Heart left ventricle (tissue), 16 donors: ENCODE results near the gene TAPT1. TPM values are rescaled to one million over a fixed set of nuclear protein-coding genes. Genes with fewer than 3 reads are reported as not detected.

Experiments used
- ATAC-seq, 4 donors: fragments of 200-7000 bp; cut with Tn5 transposase; one replicate each; pipeline ENCODE4 v1.9.1; 2020 to 2022; ENCODE audit warnings: moderate library complexity in 4 of 4, mild to moderate bottlenecking in 3 of 4, moderate number of reproducible peaks in 1 of 4
- DNase-seq, 5 donors: peaks; one replicate each; pipeline ENCODE4 v3.0.0-alpha.2; 2020
- H3K27ac ChIP-seq, 12 donors: fragments of 200-600 bp; sonication (generic) in 4 of 12; one replicate each; pipeline versions ENCODE4 v1.5.0 to v1.8.0; 2016 to 2022; ENCODE audit warnings: mild to moderate bottlenecking in 2 of 12
- H3K27me3 ChIP-seq, 9 donors: fragments of 200-600 bp; sonication (generic) in 2 of 9; one replicate each; pipeline versions ENCODE4 v1.5.1 to v1.8.0; 2016 to 2022; ENCODE audit warnings: mild to moderate bottlenecking in 3 of 9
- H3K36me3 ChIP-seq, 9 donors: fragments of 200-600 bp; sonication (generic) in 2 of 9; one replicate each; pipeline versions ENCODE4 v1.5.0 to v1.8.0; 2018 to 2022; ENCODE audit warnings: mild to moderate bottlenecking in 2 of 9
- H3K4me1 ChIP-seq, 12 donors: fragments of 200-600 bp; sonication (generic) in 4 of 12; one replicate each; pipeline versions ENCODE4 v1.5.0 to v1.8.0; 2016 to 2022; ENCODE audit warnings: mild to moderate bottlenecking in 3 of 12
- H3K4me3 ChIP-seq, 12 donors: fragments of 200-600 bp; sonication (generic) in 4 of 12; one replicate each; pipeline versions ENCODE4 v1.5.0 to v1.8.0; 2017 to 2022; ENCODE audit warnings: mild to moderate bottlenecking in 9 of 12, moderate library complexity in 4 of 12
- H3K9me3 ChIP-seq, 12 donors: fragments of 200-600 bp; sonication (generic) in 4 of 12; one replicate each; pipeline versions ENCODE4 v1.5.0 to v1.8.0; 2016 to 2022; ENCODE audit warnings: mild to moderate bottlenecking in 1 of 12
- POLR2A ChIP-seq, 2 donors: fragments of 450-650 bp; IDR thresholded peaks; one replicate each; pipeline ENCODE4 v1.6.1; 2017; ENCODE audit warnings: antibody characterized with exemption in 2 of 2, mild to moderate bottlenecking in 2 of 2, moderate library complexity in 2 of 2
- WGBS, 4 donors: extraction: QIAGEN DNeasy Blood & Tissue Kit in 2 of 4; methylation state at CpG; one replicate each; pipeline versions ENCODE4 v1.1.5 to v1.1.7; 2013 to 2018; 5-methylcytosine and 5-hydroxymethylcytosine counted together
- intact Hi-C, 10 donors: fragments of 100-400 bp; cut with DNase I; formaldehyde crosslinking; loops; one replicate each; pipeline versions ENCODE4 v1.11.1 to v1.14.2; 2022
- polyA plus RNA-seq, 2 donors: library from polyadenylated mRNA; stranded (reverse); fragments of 200-250 nt; gene quantifications; one replicate each; pipeline ENCODE4 v1.2.3, GENCODE V29; 2013
- total RNA-seq, 9 donors: library from RNA; depleted of rRNA in 2 of 9; stranded (reverse); fragments of >200 nt in 2 of 9; fragmentation: NEBNext Ultra II Directional in 3 of 9; extraction: Animal tissue kit (Norgen Biotek cat#: 25700) in 3 of 9; gene quantifications; one replicate each; pipeline versions ENCODE4 v1.1.0 to v1.2.4, GENCODE V29; 2016 to 2023
- TF ChIP-seq, protein P1 (sequence below), 12 donors: fragments of 200-600 bp; sonication (generic) in 4 of 12; IDR thresholded peaks; one replicate each; pipeline versions ENCODE4 v1.5.0 to v1.8.0; 2018 to 2022; ENCODE audit warnings: antibody characterized with exemption in 12 of 12, mild to moderate bottlenecking in 5 of 12
- donor health status: ischemic (EF 13 %, LVEDD 7.1; RV severe dilation, severe dysfunction).
- donor health status: healthy with polysubstance abuse.
- donor health status: DM: no; HTN: yes; CAD: no.
- donor health status: DM: no; HTN: no; CAD: no.
- donor health status: ischemic (EF 25% LVEDD 6.9; RV normal size, moderate dysfunction).
- donor health status: ischemic (EF 25% LVEDD 5.7; RV mildly dilated, moderate dysfunction).
- donor health status: healthy.
- donor health status: DM: yes; HTN: yes; CAD: no.
- donor health status: ischemic (EF 35%, LVEDD 5.7; RV mildly dilated, moderate dysfunction).
- donor health status: nonischemic (EF 11% LVEDD 7.7; RV severe dilation, severe dysfunction).
- donor health status: DM: yes; HTN: yes; CAD: no.
- donor health status: PGD.
- donor health status: ischemic (EF 29% LVEDD 5.4; RV normal size, mild dysfunction).
- donor health status: nonischemic (EF 23%, LVEDD 6.1; RV moderate dilation, normal function).

Gene TAPT1
- total and polyA plus RNA-seq, 11 donors = 12.3 to 53.4 (median 34.9) TPM

DNA sequence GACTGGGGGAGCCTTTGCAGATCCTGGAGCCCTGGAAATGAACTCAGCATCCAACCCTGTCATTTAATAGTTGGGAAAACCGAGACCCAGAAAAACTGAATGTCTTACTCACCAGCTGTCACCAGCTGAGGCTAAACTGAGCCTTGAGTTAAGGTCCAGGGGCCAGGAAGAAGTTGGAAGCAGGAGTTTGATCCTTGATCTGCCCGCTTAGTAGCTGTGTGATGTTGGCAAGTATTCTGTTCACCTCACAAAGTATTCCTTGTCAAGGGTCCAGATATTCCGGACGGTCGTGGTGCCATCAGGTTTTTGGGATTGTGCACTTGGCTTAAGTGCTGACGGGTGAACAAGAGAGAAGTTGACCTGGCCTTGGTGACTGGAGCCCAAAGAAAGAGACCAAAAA lies 111.7 kb downstream of the TAPT1 start:
- H3K27me3 ChIP-seq = no peaks in the 10 kb centered on the region
- no peak overlapping the region for H3K27ac ChIP-seq
- DNase-seq (no peak), ATAC-seq (no peak)
- TF ChIP-seq, protein P1, sequence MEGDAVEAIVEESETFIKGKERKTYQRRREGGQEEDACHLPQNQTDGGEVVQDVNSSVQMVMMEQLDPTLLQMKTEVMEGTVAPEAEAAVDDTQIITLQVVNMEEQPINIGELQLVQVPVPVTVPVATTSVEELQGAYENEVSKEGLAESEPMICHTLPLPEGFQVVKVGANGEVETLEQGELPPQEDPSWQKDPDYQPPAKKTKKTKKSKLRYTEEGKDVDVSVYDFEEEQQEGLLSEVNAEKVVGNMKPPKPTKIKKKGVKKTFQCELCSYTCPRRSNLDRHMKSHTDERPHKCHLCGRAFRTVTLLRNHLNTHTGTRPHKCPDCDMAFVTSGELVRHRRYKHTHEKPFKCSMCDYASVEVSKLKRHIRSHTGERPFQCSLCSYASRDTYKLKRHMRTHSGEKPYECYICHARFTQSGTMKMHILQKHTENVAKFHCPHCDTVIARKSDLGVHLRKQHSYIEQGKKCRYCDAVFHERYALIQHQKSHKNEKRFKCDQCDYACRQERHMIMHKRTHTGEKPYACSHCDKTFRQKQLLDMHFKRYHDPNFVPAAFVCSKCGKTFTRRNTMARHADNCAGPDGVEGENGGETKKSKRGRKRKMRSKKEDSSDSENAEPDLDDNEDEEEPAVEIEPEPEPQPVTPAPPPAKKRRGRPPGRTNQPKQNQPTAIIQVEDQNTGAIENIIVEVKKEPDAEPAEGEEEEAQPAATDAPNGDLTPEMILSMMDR (IDR thresholded peaks at IDR 0.05) = no peak
- no peak for TF ChIP-seq POLR2A (IDR thresholded peaks at IDR 0.05)
- 75 to 85% (median 83%) methylated on average over 6 of the region's 6 CpGs for WGBS, 4 donors
- intact Hi-C loops = no loop called here
- no peaks in the 10 kb centered on the region for H3K9me3 ChIP-seq
- H3K4me1 ChIP-seq = peaks cover 0 to 30% (median 10%) of the 10 kb centered on the region in 12 donors
- H3K36me3 ChIP-seq = no peaks in the 10 kb centered on the region
- H3K4me3 ChIP-seq = no peak overlapping the region

DNA sequence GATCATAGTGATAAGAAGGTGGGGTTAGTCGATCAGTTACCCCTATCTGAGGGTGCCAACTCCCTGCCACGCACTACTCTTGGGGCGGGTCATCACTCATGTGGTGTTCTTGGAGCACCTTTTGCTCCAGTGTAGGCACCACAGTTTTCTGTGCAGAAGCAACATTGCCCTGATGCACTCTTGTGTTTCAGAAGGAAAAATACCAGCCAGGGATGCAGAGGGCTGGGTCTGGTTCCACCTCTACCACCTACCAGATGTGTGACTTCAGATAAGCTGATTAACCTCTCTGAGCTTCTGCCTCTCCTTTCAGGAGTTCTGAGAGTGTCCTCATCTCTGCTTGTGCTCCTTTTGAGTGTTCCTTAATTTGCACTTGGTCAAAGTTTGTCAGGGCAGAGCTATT lies 112.5 kb downstream of the TAPT1 start:
- Histone ChIP-seq H3K9me3 (no peaks in the 10 kb centered on the region), H3K4me3 (no peak overlapping the region), H3K36me3 (no peaks in the 10 kb centered on the region), H3K4me1 (peaks cover 0 to 30% (median 10%) of the 10 kb centered on the region in 12 donors), H3K27ac (no peak overlapping the region), H3K27me3 (no peaks in the 10 kb centered on the region)
- intact Hi-C loops = no loop called here
- DNase-seq (no peak), ATAC-seq (no peak)
- no peak for TF ChIP-seq POLR2A (IDR thresholded peaks at IDR 0.05)
- TF ChIP-seq, protein P1 (IDR thresholded peaks at IDR 0.05) = no peak
- WGBS, 4 donors = 85 to 96% (median 89%) methylated on average over 3 of the region's 3 CpGs

DNA sequence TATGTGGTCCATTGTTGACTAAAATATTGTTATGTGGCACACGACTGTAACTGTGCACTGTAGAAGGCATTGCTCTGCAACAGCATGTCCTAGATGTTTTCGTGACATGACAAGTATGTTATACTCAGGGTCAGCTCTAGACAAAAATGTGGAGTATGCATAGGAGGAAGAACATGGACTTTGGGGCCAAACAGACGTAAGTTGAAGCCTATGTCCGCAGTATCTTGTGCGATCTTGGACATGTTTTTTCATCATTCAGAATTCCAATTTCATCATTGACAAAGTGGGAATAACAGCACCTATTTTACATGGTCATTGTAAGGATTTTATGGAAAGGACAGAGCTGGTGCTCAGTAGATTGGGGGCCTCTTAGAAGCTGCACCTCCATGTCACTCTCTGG lies 114.7 kb downstream of the TAPT1 start:
- ATAC-seq = no peak
- peaks cover 0 to 18% (median 0%) of the 10 kb centered on the region in 12 donors for H3K4me1 ChIP-seq

DNA sequence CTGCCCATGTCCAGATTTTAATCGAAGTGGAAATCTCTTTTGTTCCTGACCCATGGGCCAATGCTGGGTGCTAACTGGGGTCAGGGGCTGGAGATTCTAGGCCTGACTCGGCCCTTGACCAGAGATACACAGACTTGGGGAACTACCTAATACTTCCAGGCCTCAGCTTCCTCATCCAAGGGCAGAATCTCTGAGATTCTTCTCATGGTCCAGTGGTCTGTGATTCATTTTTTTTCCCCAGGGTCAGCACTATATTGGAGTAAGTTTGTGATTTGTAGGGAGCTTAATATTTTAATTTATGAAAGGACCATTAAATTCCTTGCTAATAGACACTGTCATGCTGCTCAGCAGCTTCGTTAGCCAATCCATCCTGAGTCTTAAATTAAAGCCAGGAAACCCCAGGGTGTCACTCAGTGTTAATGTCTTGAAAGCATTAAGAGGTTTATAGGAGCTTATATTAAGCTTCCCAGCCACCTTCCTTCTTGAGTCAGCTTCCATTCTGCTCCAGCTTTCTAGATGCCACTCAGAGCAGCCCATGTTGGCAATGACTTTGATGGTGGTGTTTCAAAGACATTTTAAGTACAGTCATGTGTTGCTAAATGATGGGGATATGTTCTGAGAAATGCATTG lies 115.5 kb downstream of the TAPT1 start:
- DNase-seq (no peak), ATAC-seq (no peak)
- Histone ChIP-seq H3K27ac (no peak overlapping the region), H3K4me3 (no peak overlapping the region), H3K27me3 (no peaks in the 10 kb centered on the region), H3K9me3 (no peaks in the 10 kb centered on the region), H3K36me3 (no peaks in the 10 kb centered on the region), H3K4me1 (peaks cover 0 to 11% (median 0%) of the 10 kb centered on the region in 12 donors)
- intact Hi-C loops = no loop called here
- WGBS, 4 donors = 73 to 91% (median 87%) methylated on average over 3 of the region's 3 CpGs
- TF ChIP-seq, protein P1 (IDR thresholded peaks at IDR 0.05) = no peak
- no peak for TF ChIP-seq POLR2A (IDR thresholded peaks at IDR 0.05)

More for the DNA sequence above, 114.7 kb downstream of the TAPT1 start:
- WGBS, 4 donors = 94 to 95% (median 94%) methylated on average over 5 of the region's 5 CpGs
- Histone ChIP-seq H3K9me3 (no peaks in the 10 kb centered on the region), H3K4me3 (no peak overlapping the region), H3K27me3 (no peaks in the 10 kb centered on the region), H3K36me3 (no peaks in the 10 kb centered on the region), H3K27ac (no peak overlapping the region)
- TF ChIP-seq, protein P1 (IDR thresholded peaks at IDR 0.05) = no peak
- no peak for TF ChIP-seq POLR2A (IDR thresholded peaks at IDR 0.05)
- DNase-seq = no peak
- intact Hi-C loops = no loop called here

Other genes starting within 250 kb of the TAPT1 start
- 10 to 100 TPM in 3 of 9 donors, 1 to 10 TPM in 6; 2.7 to 30.5 (median 6.1) TPM for gene PROM1, start 142.4 kb downstream of the TAPT1 start, total RNA-seq
- 1 to 10 TPM; 1.5 to 1.9 TPM for gene PROM1, start 142.4 kb downstream of the TAPT1 start, polyA plus RNA-seq